Ascending aorta (tissue), 2 donors: ENCODE measurements around the gene PRDM5. TPM values are rescaled to one million over a fixed set of nuclear protein-coding genes. Genes with fewer than 3 reads are reported as not detected.

Experiments
- DNase-seq, 2 donors: peaks; one replicate each; pipeline ENCODE4 v3.0.0-alpha.2; 2019; ENCODE audit warnings: low spot score in 2 of 2
- H3K27ac ChIP-seq, 2 donors: fragments of 200-600 bp; sonication (generic); one replicate each; pipeline ENCODE4 v1.5.1; 2016 to 2017; ENCODE audit warnings: mild to moderate bottlenecking in 1 of 2
- H3K27me3 ChIP-seq: fragments of 200-600 bp; sonication (generic); one replicate; pipeline ENCODE4 v1.5.1; 2017
- H3K36me3 ChIP-seq, 2 donors: fragments of 200-600 bp; sonication (generic); one replicate each; pipeline ENCODE4 v1.5.1; 2016
- H3K4me1 ChIP-seq, 2 donors: fragments of 200-600 bp; sonication (generic); one replicate each; pipeline ENCODE4 v1.5.1; 2016 to 2017; ENCODE audit warnings: mild to moderate bottlenecking in 1 of 2
- H3K4me3 ChIP-seq, 2 donors: fragments of 200-600 bp; sonication (generic); one replicate each; pipeline ENCODE4 v1.5.1; 2016 to 2017; ENCODE audit warnings: mild to moderate bottlenecking in 1 of 2
- H3K9me3 ChIP-seq, 2 donors: fragments of 200-600 bp; sonication (generic); one replicate each; pipeline ENCODE4 v1.5.1; 2016
- intact Hi-C: fragments of 100-400 bp; cut with DNase I; formaldehyde crosslinking; loops from one replicate; pipeline ENCODE4 v1.15.1; 2023
- total RNA-seq: library from RNA; depleted of rRNA; stranded (reverse); fragments of >200 nt; gene quantifications from one replicate; pipeline ENCODE4 v1.1.0, GENCODE V29; 2016
- TF ChIP-seq, protein P1 (sequence below), 3 experiments: fragments of 200-600 bp in 2 of 3; fragments of 450-650 bp in 1 of 3; sonication (generic) in 2 of 3; IDR thresholded peaks; one replicate each; pipeline ENCODE4 v1.5.1; 2016 to 2019; ENCODE audit warnings: antibody characterized with exemption in 3 of 3, mild to moderate bottlenecking in 1 of 3, moderate library complexity in 1 of 3

PRDM5 gene
- total RNA-seq, 1 donor from 2014 or later = 14.9 TPM

DNA sequence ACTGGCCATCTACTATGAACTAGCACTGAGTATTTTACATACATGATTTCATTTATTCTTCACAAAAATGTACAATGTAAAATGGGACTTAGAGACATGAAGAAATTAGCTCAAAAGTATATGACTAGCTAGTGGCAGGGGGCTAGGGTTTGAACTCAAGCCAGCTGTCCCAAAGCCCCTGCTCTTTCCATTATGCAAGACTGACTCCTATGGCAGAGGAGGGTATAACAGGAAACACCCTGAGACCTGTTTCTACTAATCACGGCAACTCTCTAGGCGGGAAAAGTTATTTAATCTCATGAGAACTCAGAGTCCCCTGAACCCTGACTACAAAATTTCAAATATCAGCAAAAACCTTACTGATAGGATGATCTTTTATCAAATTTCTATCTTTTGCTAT is 150.6 kb downstream of the PRDM5 start:
- TF ChIP-seq, protein P1, sequence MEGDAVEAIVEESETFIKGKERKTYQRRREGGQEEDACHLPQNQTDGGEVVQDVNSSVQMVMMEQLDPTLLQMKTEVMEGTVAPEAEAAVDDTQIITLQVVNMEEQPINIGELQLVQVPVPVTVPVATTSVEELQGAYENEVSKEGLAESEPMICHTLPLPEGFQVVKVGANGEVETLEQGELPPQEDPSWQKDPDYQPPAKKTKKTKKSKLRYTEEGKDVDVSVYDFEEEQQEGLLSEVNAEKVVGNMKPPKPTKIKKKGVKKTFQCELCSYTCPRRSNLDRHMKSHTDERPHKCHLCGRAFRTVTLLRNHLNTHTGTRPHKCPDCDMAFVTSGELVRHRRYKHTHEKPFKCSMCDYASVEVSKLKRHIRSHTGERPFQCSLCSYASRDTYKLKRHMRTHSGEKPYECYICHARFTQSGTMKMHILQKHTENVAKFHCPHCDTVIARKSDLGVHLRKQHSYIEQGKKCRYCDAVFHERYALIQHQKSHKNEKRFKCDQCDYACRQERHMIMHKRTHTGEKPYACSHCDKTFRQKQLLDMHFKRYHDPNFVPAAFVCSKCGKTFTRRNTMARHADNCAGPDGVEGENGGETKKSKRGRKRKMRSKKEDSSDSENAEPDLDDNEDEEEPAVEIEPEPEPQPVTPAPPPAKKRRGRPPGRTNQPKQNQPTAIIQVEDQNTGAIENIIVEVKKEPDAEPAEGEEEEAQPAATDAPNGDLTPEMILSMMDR (IDR thresholded peaks at IDR 0.05) = no peak
- DNase-seq = no peak
- no peaks in the 10 kb centered on the region for H3K27me3 ChIP-seq
- H3K27ac ChIP-seq = no peak overlapping the region
- intact Hi-C loops = no loop called here
- H3K9me3 ChIP-seq = no peaks in the 10 kb centered on the region
- no peak overlapping the region for H3K4me3 ChIP-seq
- H3K4me1 ChIP-seq = no peaks in the 10 kb centered on the region
- no peaks in the 10 kb centered on the region for H3K36me3 ChIP-seq

DNA sequence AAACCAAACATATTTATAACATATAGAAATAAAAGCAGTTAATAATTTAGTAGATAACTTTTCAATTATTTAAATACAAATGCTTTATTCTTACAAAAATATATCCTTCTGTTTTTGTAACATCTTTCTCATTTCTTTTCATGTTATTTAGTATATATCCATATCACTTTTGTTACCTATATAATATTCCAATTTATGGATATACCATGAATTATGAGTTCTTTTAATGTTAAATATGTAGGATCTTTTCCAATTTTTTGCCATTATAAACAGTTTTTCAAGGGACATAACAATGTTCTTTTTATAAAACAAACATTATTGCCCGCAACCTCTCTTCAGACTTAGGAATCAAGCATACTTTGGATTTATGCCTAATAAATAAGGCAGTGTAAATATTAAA is 151.6 kb downstream of the PRDM5 start:
- Histone ChIP-seq H3K4me1 (no peaks in the 10 kb centered on the region), H3K9me3 (no peaks in the 10 kb centered on the region), H3K36me3 (no peaks in the 10 kb centered on the region), H3K27me3 (no peaks in the 10 kb centered on the region), H3K4me3 (no peak overlapping the region), H3K27ac (no peak overlapping the region)
- TF ChIP-seq, protein P1 (IDR thresholded peaks at IDR 0.05) = no peak
- no peak for DNase-seq
- intact Hi-C loops = no loop called here

GRCh38 chr4:120769227-120769626 is 153.3 kb downstream of the PRDM5 start:
- Histone ChIP-seq H3K4me1 (no peaks in the 10 kb centered on the region), H3K27ac (no peak overlapping the region), H3K36me3 (no peaks in the 10 kb centered on the region), H3K4me3 (no peak overlapping the region), H3K27me3 (no peaks in the 10 kb centered on the region), H3K9me3 (no peaks in the 10 kb centered on the region)
- no peak for DNase-seq
- intact Hi-C loops = no loop called here
- TF ChIP-seq, protein P1 (IDR thresholded peaks at IDR 0.05) = no peak

GRCh38 chr4:120765260-120765680 is 157.3 kb downstream of the PRDM5 start:
- no peaks in the 10 kb centered on the region for H3K27me3 ChIP-seq
- H3K4me3 ChIP-seq = no peak overlapping the region
- H3K4me1 ChIP-seq = no peaks in the 10 kb centered on the region
- TF ChIP-seq, protein P1 (IDR thresholded peaks at IDR 0.05) = no peak
- no peak overlapping the region for H3K27ac ChIP-seq
- no peaks in the 10 kb centered on the region for H3K36me3 ChIP-seq
- H3K9me3 ChIP-seq = no peaks in the 10 kb centered on the region
- intact Hi-C loops = no loop called here
- DNase-seq = no peak

- DNase-seq = no peak
- TF ChIP-seq, protein P1 (IDR thresholded peaks at IDR 0.05) = no peak
- Histone ChIP-seq H3K4me1 (no peaks in the 10 kb centered on the region), H3K4me3 (no peak overlapping the region), H3K9me3 (no peaks in the 10 kb centered on the region), H3K27ac (no peak overlapping the region), H3K36me3 (no peaks in the 10 kb centered on the region), H3K27me3 (no peaks in the 10 kb centered on the region)
- intact Hi-C loops = no loop called here
These were observed 158.9 kb downstream of the PRDM5 start for GRCh38 chr4:120763650-120764049.

GRCh38 chr4:120761070-120761469 is 161.5 kb downstream of the PRDM5 start:
- no peak for DNase-seq
- Histone ChIP-seq H3K27ac (no peak overlapping the region), H3K4me1 (no peaks in the 10 kb centered on the region), H3K27me3 (no peaks in the 10 kb centered on the region), H3K9me3 (no peaks in the 10 kb centered on the region), H3K4me3 (no peak overlapping the region), H3K36me3 (no peaks in the 10 kb centered on the region)
- intact Hi-C loops = no loop called here
- TF ChIP-seq, protein P1 (IDR thresholded peaks at IDR 0.05) = no peak
